NCI-H2171 treated with DMSO at 0.1 percent for 48 hours (cell line): ENCODE results near the gene DENND1A.
A peak's percentile ranks its signal among the peaks of the same experiment; 100 is the strongest.
"Not testable (repeated sequence)": the region's sequence is repeated elsewhere in the genome, so short reads cannot be mapped to it uniquely, and the experiment has no call there.

Source experiments
- DNase-seq: peaks from one replicate; lab custom pipeline; 2025; lab: John Stamatoyannopoulos, UW

DENND1A gene

GRCh38 chr9:123815856-123816255, 114.1 kb downstream of the DENND1A start:
- not testable (repeated sequence) for DNase-seq

GRCh38 chr9:123814496-123814895, 115.4 kb downstream of the DENND1A start:
- no peak for DNase-seq

GRCh38 chr9:123812984-123813383, 116.9 kb downstream of the DENND1A start:
- DNase-seq = no peak

- DNase-seq = no peak
Measured at GRCh38 chr9:123807251-123807650, 122.7 kb downstream of the DENND1A start.

- DNase-seq = no peak
Measured at GRCh38 chr9:123806829-123807228, 123.1 kb downstream of the DENND1A start.

GRCh38 chr9:123798195-123798594, 131.7 kb downstream of the DENND1A start:
- peak; percentile 5 for DNase-seq

- DNase-seq = no peak
Measured at GRCh38 chr9:123796618-123797484, 133.1 kb downstream of the DENND1A start.

- DNase-seq = no peak
Measured at GRCh38 chr9:123796094-123796493, 133.8 kb downstream of the DENND1A start.

- no peak for DNase-seq
Measured at GRCh38 chr9:123795336-123795735, 134.6 kb downstream of the DENND1A start.

- no peak for DNase-seq
Measured at GRCh38 chr9:123792501-123792900, 137.4 kb downstream of the DENND1A start.

- no peak for DNase-seq
Measured at GRCh38 chr9:123789554-123790292, 140.2 kb downstream of the DENND1A start.

GRCh38 chr9:123787416-123787815, 142.5 kb downstream of the DENND1A start:
- DNase-seq = no peak

- no peak for DNase-seq
Measured at GRCh38 chr9:123784518-123784917, 145.4 kb downstream of the DENND1A start.

- DNase-seq = no peak
Measured at GRCh38 chr9:123778232-123778902, 151.6 kb downstream of the DENND1A start.

- DNase-seq = no peak
Measured at GRCh38 chr9:123776708-123777537, 153.0 kb downstream of the DENND1A start.

- DNase-seq = peak; percentile 5
Measured at GRCh38 chr9:123775289-123776284, 154.3 kb downstream of the DENND1A start.

GRCh38 chr9:123773783-123774182, 156.1 kb downstream of the DENND1A start:
- DNase-seq = no peak

GRCh38 chr9:123772967-123773366, 157.0 kb downstream of the DENND1A start:
- no peak for DNase-seq

- peak; percentile 8 for DNase-seq
Measured at GRCh38 chr9:123772374-123772773, 157.6 kb downstream of the DENND1A start.

GRCh38 chr9:123771690-123772089, 158.2 kb downstream of the DENND1A start:
- no peak for DNase-seq
